HCT116 (cell line): ENCODE data around the gene ZNF236. TPM values are rescaled to one million over a fixed set of nuclear protein-coding genes. Genes with fewer than 3 reads are reported as not detected.

Experiments
- ATAC-seq: fragments of 200-7000 bp; cut with Tn5 transposase; 2 replicates; pipeline ENCODE4 v1.9.1; 2020; ENCODE audit warnings: mild to moderate bottlenecking, moderate library complexity
- BruUV-seq: library from RNA; stranded (reverse); fragments of 400-500 nt; replicated peaks from 2 replicates; lab custom pipeline; 2021; lab: Mats Ljungman, UMichigan
- CTCF ChIA-PET: fragments of 300-600 bp; sonication (Branson Sonifier 250); formaldehyde crosslinking; loops from one replicate; lab custom pipeline; 2021; ENCODE audit warnings: antibody characterized with exemption; lab: Charles Lee
- POLR2A ChIA-PET: fragments of 300-600, 350-600 bp; sonication (Branson Sonifier 250); formaldehyde crosslinking; loops from one replicate; lab custom pipeline; 2021; ENCODE audit warnings: antibody characterized with exemption; lab: Charles Lee
- RAD21 ChIA-PET, 2 experiments: fragments of 300-600 bp; sonication (Branson Sonifier 250); formaldehyde crosslinking; loops; one replicate each; lab custom pipeline; 2023; ENCODE audit warnings: low total read pairs in 2 of 2; ENCODE audit not compliant: uncharacterized antibody in 2 of 2, unreplicated experiment in 2 of 2, low non-redundant PET in 1 of 2; lab: Charles Lee
- DNase-seq: peaks from one replicate; pipeline ENCODE4 v3.0.0-alpha.2; 2010; ENCODE audit warnings: low read depth, low spot score
- H2AFZ ChIP-seq: fragments of 200-600 bp; shearing (Covaris generic), sonication (generic); 2 replicates; pipeline ENCODE4 v1.6.1; 2017; ENCODE audit warnings: low read depth, mixed run types, mixed read lengths, antibody characterized with exemption, low read length; ENCODE audit not compliant: poor library complexity, severe bottlenecking
- H3K27ac ChIP-seq: 2 replicates; pipeline ENCODE4 v1.5.1; 2012; ENCODE audit warnings: low read depth, low read length
- H3K27me3 ChIP-seq: fragments of 200-600 bp; sonication (generic); 2 replicates; pipeline ENCODE4 v1.6.1; 2016; ENCODE audit warnings: mixed run types, low read length, mixed read lengths; ENCODE audit not compliant: insufficient read depth
- H3K36me3 ChIP-seq, 2 experiments: fragments of 200-500 bp in 1 of 2; fragments of 200-600 bp in 1 of 2; sonication (Bioruptor generic) in 1 of 2; sonication (generic) in 1 of 2; 2 replicates each; pipeline versions ENCODE4 v1.5.1 to v1.6.1; 2014 to 2016; ENCODE audit warnings: low read length in 2 of 2, inconsistent platforms in 1 of 2, mixed read lengths in 1 of 2, mixed run types in 1 of 2; ENCODE audit not compliant: insufficient read depth in 2 of 2, control insufficient read depth in 1 of 2
- H3K4me1 ChIP-seq, 2 experiments: fragments of 200-600 bp in 1 of 2; sonication (generic) in 1 of 2; 2 replicates each; pipeline versions ENCODE4 v1.5.1 to v1.6.1; 2012 to 2017; ENCODE audit warnings: low read length in 2 of 2, inconsistent platforms in 1 of 2, mild to moderate bottlenecking in 1 of 2, mixed read lengths in 1 of 2, mixed run types in 1 of 2, moderate library complexity in 1 of 2; ENCODE audit not compliant: insufficient read depth in 2 of 2, control insufficient read depth in 1 of 2
- H3K4me2 ChIP-seq: fragments of 200-600 bp; sonication (generic); 2 replicates; pipeline ENCODE4 v1.6.1; 2017; ENCODE audit warnings: mixed run types, low read length, mixed read lengths
- H3K4me3 ChIP-seq, 2 experiments: fragments of 200-600 bp in 1 of 2; sonication (generic) in 1 of 2; replicated peaks in 1 of 2; 2 replicates each; pipeline ENCODE4 v1.5.1; 2011 to 2016; ENCODE audit warnings: low read length in 2 of 2, control low read depth in 1 of 2, low read depth in 1 of 2, mild to moderate bottlenecking in 1 of 2, mixed read lengths in 1 of 2, mixed run types in 1 of 2
- H3K79me2 ChIP-seq: fragments of 200-600 bp; sonication (generic); 2 replicates; pipeline ENCODE4 v1.6.1; 2017; ENCODE audit warnings: mild to moderate bottlenecking, mixed run types, low read length, moderate library complexity, mixed read lengths; ENCODE audit not compliant: insufficient read depth
- H3K9ac ChIP-seq: fragments of 200-600 bp; sonication (generic); 2 replicates; pipeline ENCODE4 v1.6.1; 2016; ENCODE audit warnings: low read length, mixed read lengths
- H3K9me2 ChIP-seq: fragments of 200-600 bp; sonication (generic), shearing (Covaris generic); 2 replicates; pipeline ENCODE4 v1.6.1; 2017; ENCODE audit warnings: mixed run types, mild to moderate bottlenecking, moderate library complexity; ENCODE audit not compliant: insufficient read depth
- H3K9me3 ChIP-seq, 2 experiments: fragments of 200-500 bp in 1 of 2; fragments of 200-600 bp in 1 of 2; sonication (Bioruptor generic) in 1 of 2; sonication (generic) in 1 of 2; 2 replicates each; pipeline ENCODE4 v1.6.1; 2014 to 2017; ENCODE audit warnings: low read length in 2 of 2, mixed read lengths in 2 of 2, inconsistent platforms in 1 of 2, low read depth in 1 of 2, mild to moderate bottlenecking in 1 of 2, mixed run types in 1 of 2, moderate library complexity in 1 of 2; ENCODE audit not compliant: control insufficient read depth in 1 of 2, insufficient read depth in 1 of 2
- H4K20me1 ChIP-seq: fragments of 200-600 bp; sonication (generic), shearing (Covaris generic); 2 replicates; pipeline ENCODE4 v1.6.1; 2017; ENCODE audit warnings: mixed run types, mild to moderate bottlenecking, moderate library complexity; ENCODE audit not compliant: insufficient read depth
- ATF3 ChIP-seq: IDR thresholded peaks from 2 replicates; pipeline ENCODE4 v1.6.1; 2012
- CBX3 ChIP-seq: IDR thresholded peaks from 2 replicates; pipeline ENCODE4 v1.6.1; 2012; ENCODE audit warnings: low read depth
- EGR1 ChIP-seq: IDR thresholded peaks from 2 replicates; pipeline ENCODE4 v1.6.1; 2012; ENCODE audit warnings: low read depth
- EZH2 ChIP-seq: fragments of 200-600 bp; sonication (generic); IDR thresholded peaks from 2 replicates; pipeline ENCODE4 v1.6.1; 2017; ENCODE audit warnings: antibody characterized with exemption, mixed run types
- EZH2phosphoT487 ChIP-seq: fragments of 200-600 bp; IDR thresholded peaks from 2 replicates; pipeline ENCODE4 v1.6.1; 2018; ENCODE audit warnings: antibody characterized with exemption, borderline replicate concordance
- FOSL1 ChIP-seq: IDR thresholded peaks from 2 replicates; pipeline ENCODE4 v1.6.1; 2012; ENCODE audit warnings: low read depth
- JUND ChIP-seq: IDR thresholded peaks from 2 replicates; pipeline ENCODE4 v1.6.1; 2012
- MAX ChIP-seq: IDR thresholded peaks from 2 replicates; pipeline ENCODE4 v1.6.1; 2012
- POLR2AphosphoS5 ChIP-seq: IDR thresholded peaks from 2 replicates; pipeline ENCODE4 v1.6.1; 2011; ENCODE audit warnings: mild to moderate bottlenecking, low read depth, low read length, moderate library complexity
- REST ChIP-seq: IDR thresholded peaks from 2 replicates; pipeline ENCODE4 v1.6.1; 2012; ENCODE audit warnings: low read depth
- SIN3A ChIP-seq: IDR thresholded peaks from 2 replicates; pipeline ENCODE4 v1.6.1; 2012; ENCODE audit warnings: low read depth
- SRF ChIP-seq: IDR thresholded peaks from 2 replicates; pipeline ENCODE4 v1.6.1; 2012; ENCODE audit warnings: low read depth
- TCF7L2 ChIP-seq: IDR thresholded peaks from 2 replicates; pipeline ENCODE4 v1.7.0; 2011; ENCODE audit warnings: borderline replicate concordance, inconsistent platforms; ENCODE audit not compliant: insufficient read depth, insufficient read length; ENCODE audit errors: extremely low read depth
- YY1 ChIP-seq: IDR thresholded peaks from 2 replicates; pipeline ENCODE4 v1.6.1; 2011; ENCODE audit warnings: low read length, low read depth, moderate library complexity, mild to moderate bottlenecking; ENCODE audit not compliant: insufficient replicate concordance; ENCODE audit errors: extremely low read depth
- ZFX ChIP-seq: fragments of 450-650 bp; IDR thresholded peaks from 2 replicates; pipeline ENCODE4 v1.6.1; 2017
- ZNF274 ChIP-seq: fragments of 200-500 bp; sonication (Bioruptor generic); IDR thresholded peaks from 2 replicates; pipeline ENCODE4 v1.6.1; 2014; ENCODE audit warnings: mild to moderate bottlenecking, low read depth, low read length, inconsistent platforms
- intact Hi-C: fragments of 100-400 bp; cut with micrococcal nuclease; formaldehyde crosslinking; loops from 2 replicates; pipeline ENCODE4 v1.10.0; 2022
- total RNA-seq: library from RNA; stranded (reverse); gene quantifications from one replicate; pipeline ENCODE4 v1.2.1, GENCODE V29; 2021; ENCODE audit not compliant: unreplicated experiment

Gene ZNF236
- total RNA-seq, 1 experiment from 2014 or later, result 15.0 TPM

GRCh38 chr18:76977108-76977621 is 154.8 kb downstream of the ZNF236 start:
- Histone ChIP-seq H3K9ac (no peak overlapping the region), H3K4me3 (no peak overlapping the region), H4K20me1 (no peaks in the 10 kb centered on the region), H3K27ac (no peak overlapping the region), H3K4me2 (no peak overlapping the region), H3K27me3 (no peaks in the 10 kb centered on the region), H2AFZ (no peak overlapping the region), H3K4me1 (no peaks in the 10 kb centered on the region), H3K9me3 (no peaks in the 10 kb centered on the region), H3K9me2 (no peaks in the 10 kb centered on the region), H3K36me3 (no peaks in the 10 kb centered on the region), H3K79me2 (no peaks in the 10 kb centered on the region)
- ATAC-seq, result no peak
- BruUV-seq, result no TSS peak
- CTCF ChIA-PET, result no interaction called here
- RAD21 ChIA-PET, result no interaction called here
- POLR2A ChIA-PET, result no interaction called here
- TF ChIP-seq EZH2, result no peak
- no peak for TF ChIP-seq EZH2phosphoT487
- DNase-seq, result no peak
- intact Hi-C loops, result no loop called here

- Histone ChIP-seq H3K27me3 (no peaks in the 10 kb centered on the region), H3K27ac (no peak overlapping the region), H3K36me3 (no peaks in the 10 kb centered on the region), H2AFZ (no peak overlapping the region), H3K79me2 (no peaks in the 10 kb centered on the region), H3K4me2 (no peak overlapping the region), H3K9ac (no peak overlapping the region), H4K20me1 (no peaks in the 10 kb centered on the region), H3K9me3 (no peaks in the 10 kb centered on the region), H3K4me3 (no peak overlapping the region), H3K9me2 (no peaks in the 10 kb centered on the region), H3K4me1 (peaks cover 0 to under 1% of the 10 kb centered on the region in 2 experiments; a peak in 1 of 4 replicates)
- ATAC-seq (no peak), DNase-seq (no peak)
- ChIA-PET CTCF (no interaction called here), RAD21 (no interaction called here), POLR2A (no interaction called here)
- BruUV-seq, result no TSS peak
- intact Hi-C loops, result no loop called here
- TF ChIP-seq REST (no peak), SIN3A (no peak), YY1 (no peak), ZFX (no peak), CBX3 (no peak), POLR2AphosphoS5 (no peak), EZH2phosphoT487 (no peak), JUND (no peak), ATF3 (no peak), ZNF274 (no peak), EZH2 (no peak), FOSL1 (no peak), TCF7L2 (no peak), SRF (no peak), MAX (no peak), EGR1 (no peak)
Observed at GRCh38 chr18:76977684-76978232, 155.4 kb downstream of the ZNF236 start.
